ENCODE data around the gene JAZF1. TPM values are rescaled to one million over a fixed set of nuclear protein-coding genes. Genes with fewer than 3 reads are reported as not detected.

The JAZF1 gene
- total and polyA plus RNA-seq, 10 of the 15 experiments (the other 5 are each of a cell fraction or from before 2014, with no cell fraction given), result 0.04 to 0.82 (median 0.15) TPM; not detected in 3

DNA sequence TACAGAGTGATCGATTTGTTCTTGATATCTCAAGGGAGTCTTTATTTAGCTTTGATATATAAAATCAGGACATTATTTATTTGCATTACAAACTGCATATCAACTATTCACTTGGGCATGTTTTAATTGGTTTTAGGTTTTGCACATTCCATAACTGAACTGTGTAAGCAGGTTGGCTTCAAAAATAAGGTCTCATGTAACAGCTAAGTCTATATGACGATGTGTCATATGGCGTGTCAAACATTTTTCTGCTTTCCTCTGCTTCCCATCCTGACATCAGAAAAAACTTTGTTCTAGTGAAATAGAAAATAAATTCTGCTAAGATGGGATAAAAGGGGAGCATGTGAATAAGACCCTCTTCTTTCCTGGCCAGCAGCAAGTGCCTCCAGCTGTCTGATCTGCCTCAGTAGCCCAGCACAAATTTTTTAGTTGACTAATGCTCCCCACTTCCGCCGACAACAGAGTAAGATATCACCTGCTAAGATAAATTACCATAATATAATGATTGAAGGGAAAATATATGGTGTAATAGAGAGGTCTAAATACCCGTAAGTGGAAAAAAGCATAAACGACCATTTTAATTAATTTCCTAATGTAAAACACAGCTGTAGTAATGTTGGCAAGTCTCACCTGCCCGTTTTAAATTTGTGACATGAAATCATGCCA is 260.2 kb downstream of the JAZF1 start:
- DNase-seq (ENCODE audit: low read depth, low spot score), result no peak
- intact Hi-C loops (cut with micrococcal nuclease; ENCODE audit: unreplicated experiment) (loop anchor here (5.0 kb wide), 3 partner anchors 78 to 343 kb away; no protein-coding TSS in a partner anchor), in situ Hi-C loops (cut with MboI) (loop anchor here (5.0 kb wide), 1 partner anchor 718 kb away; the partner anchor contains the start of gene HOXA13)
- SMC1A ChIA-PET (ENCODE audit: uncharacterized antibody, unreplicated experiment), result interaction anchor here (0.5 to 5.0 kb wide), 37 partner anchors 8 to 1238 kb away, joined by 3 to 47 read pairs (median 3); no protein-coding TSS in a partner anchor
- H3K36me3 ChIP-seq (ENCODE audit: control insufficient read depth in 2 of 2, insufficient read depth in 2 of 2, low read length in 1 of 2), result no peaks in the 10 kb centered on the region
- no peaks in the 10 kb centered on the region for H3K9me3 ChIP-seq (replicated peaks; ENCODE audit: control insufficient read depth, insufficient read depth, low read length)
- no peak overlapping the region for H3K4me2 ChIP-seq (ENCODE audit: control insufficient read depth, insufficient read depth)
- RAD21 ChIA-PET (ENCODE audit: unreplicated experiment), result interaction anchor here (0.7 to 5.0 kb wide), 17 partner anchors 14 to 1552 kb away, joined by 3 to 70 read pairs (median 4); no protein-coding TSS in a partner anchor
- no peak overlapping the region for H3K4me3 ChIP-seq
- TF ChIP-seq PAX8 (IDR thresholded peaks at IDR 0.05), result no peak
- TF ChIP-seq ZNF622 (IDR thresholded peaks at IDR 0.05), result no peak
- TF ChIP-seq IRF4 (IDR thresholded peaks at IDR 0.05; ENCODE audit: low read depth, low read length), result no peak
- TF ChIP-seq, protein P1, sequence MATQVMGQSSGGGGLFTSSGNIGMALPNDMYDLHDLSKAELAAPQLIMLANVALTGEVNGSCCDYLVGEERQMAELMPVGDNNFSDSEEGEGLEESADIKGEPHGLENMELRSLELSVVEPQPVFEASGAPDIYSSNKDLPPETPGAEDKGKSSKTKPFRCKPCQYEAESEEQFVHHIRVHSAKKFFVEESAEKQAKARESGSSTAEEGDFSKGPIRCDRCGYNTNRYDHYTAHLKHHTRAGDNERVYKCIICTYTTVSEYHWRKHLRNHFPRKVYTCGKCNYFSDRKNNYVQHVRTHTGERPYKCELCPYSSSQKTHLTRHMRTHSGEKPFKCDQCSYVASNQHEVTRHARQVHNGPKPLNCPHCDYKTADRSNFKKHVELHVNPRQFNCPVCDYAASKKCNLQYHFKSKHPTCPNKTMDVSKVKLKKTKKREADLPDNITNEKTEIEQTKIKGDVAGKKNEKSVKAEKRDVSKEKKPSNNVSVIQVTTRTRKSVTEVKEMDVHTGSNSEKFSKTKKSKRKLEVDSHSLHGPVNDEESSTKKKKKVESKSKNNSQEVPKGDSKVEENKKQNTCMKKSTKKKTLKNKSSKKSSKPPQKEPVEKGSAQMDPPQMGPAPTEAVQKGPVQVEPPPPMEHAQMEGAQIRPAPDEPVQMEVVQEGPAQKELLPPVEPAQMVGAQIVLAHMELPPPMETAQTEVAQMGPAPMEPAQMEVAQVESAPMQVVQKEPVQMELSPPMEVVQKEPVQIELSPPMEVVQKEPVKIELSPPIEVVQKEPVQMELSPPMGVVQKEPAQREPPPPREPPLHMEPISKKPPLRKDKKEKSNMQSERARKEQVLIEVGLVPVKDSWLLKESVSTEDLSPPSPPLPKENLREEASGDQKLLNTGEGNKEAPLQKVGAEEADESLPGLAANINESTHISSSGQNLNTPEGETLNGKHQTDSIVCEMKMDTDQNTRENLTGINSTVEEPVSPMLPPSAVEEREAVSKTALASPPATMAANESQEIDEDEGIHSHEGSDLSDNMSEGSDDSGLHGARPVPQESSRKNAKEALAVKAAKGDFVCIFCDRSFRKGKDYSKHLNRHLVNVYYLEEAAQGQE (IDR thresholded peaks at IDR 0.05; ENCODE audit: low read depth, low read length), result no peak
- TF ChIP-seq CBX5 (IDR thresholded peaks at IDR 0.05; ENCODE audit: low read depth), result no peak
- TF ChIP-seq, protein P2, sequence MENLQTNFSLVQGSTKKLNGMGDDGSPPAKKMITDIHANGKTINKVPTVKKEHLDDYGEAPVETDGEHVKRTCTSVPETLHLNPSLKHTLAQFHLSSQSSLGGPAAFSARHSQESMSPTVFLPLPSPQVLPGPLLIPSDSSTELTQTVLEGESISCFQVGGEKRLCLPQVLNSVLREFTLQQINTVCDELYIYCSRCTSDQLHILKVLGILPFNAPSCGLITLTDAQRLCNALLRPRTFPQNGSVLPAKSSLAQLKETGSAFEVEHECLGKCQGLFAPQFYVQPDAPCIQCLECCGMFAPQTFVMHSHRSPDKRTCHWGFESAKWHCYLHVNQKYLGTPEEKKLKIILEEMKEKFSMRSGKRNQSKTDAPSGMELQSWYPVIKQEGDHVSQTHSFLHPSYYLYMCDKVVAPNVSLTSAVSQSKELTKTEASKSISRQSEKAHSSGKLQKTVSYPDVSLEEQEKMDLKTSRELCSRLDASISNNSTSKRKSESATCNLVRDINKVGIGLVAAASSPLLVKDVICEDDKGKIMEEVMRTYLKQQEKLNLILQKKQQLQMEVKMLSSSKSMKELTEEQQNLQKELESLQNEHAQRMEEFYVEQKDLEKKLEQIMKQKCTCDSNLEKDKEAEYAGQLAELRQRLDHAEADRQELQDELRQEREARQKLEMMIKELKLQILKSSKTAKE (IDR thresholded peaks at IDR 0.05; ENCODE audit: low read depth, poor library complexity, severe bottlenecking), result no peak
- TF ChIP-seq RBBP5 (conservative IDR thresholded peaks at IDR 0.05), result no peak
- TF ChIP-seq POLR2A (IDR thresholded peaks at IDR 0.05; ENCODE audit: low read depth, low read length), result no peak
- TF ChIP-seq TCF12 (IDR thresholded peaks at IDR 0.05; ENCODE audit: low read depth, low read length), result no peak
- TF ChIP-seq SMAD1 (IDR thresholded peaks at IDR 0.05; ENCODE audit: low read depth, partially characterized antibody), result no peak
- TF ChIP-seq CEBPZ (IDR thresholded peaks at IDR 0.05; ENCODE audit: low read depth, low read length), result no peak
- no peak for TF ChIP-seq EED (IDR thresholded peaks at IDR 0.05; ENCODE audit: low read depth)
- no peak for TF ChIP-seq FOXK2 (IDR thresholded peaks at IDR 0.05)
- no peak overlapping the region for H3K9ac ChIP-seq (ENCODE audit: control insufficient read depth, insufficient read depth, low read length)
- H4K20me1 ChIP-seq (ENCODE audit: control insufficient read depth, insufficient read depth), result no peaks in the 10 kb centered on the region
- no peaks in the 10 kb centered on the region for H3K27me3 ChIP-seq (replicated peaks in 1 of 2; ENCODE audit: control insufficient read depth in 2 of 2, insufficient read depth in 2 of 2, low read length in 1 of 2)
- peaks cover 7% of the 10 kb centered on the region for H3K4me1 ChIP-seq (ENCODE audit: control insufficient read depth, insufficient read depth, low read length)
- WGBS (ENCODE audit: insufficient coverage, insufficient replicate concordance, low lambda C conversion rate, missing lambda C conversion rate), result 45% methylated on average over 8 of the region's 8 CpGs
- FAIRE-seq, result no peak
- POLR2A ChIA-PET, result interaction anchor here (0.5 kb wide), 1 partner anchor 950 kb away, joined by 3 read pairs; no protein-coding TSS in a partner anchor
- BruUV-seq (replicated peaks), result no TSS peak
- no peak for ATAC-seq
- no peaks in the 10 kb centered on the region for H3K79me2 ChIP-seq (ENCODE audit: control insufficient read depth, insufficient read depth, low read length)
- no peak overlapping the region for H3K27ac ChIP-seq (ENCODE audit: control insufficient read depth, insufficient read depth)
- H2AFZ ChIP-seq (ENCODE audit: control insufficient read depth, low read depth, low read length), result no peak overlapping the region
- CTCF ChIA-PET, result interaction anchor here (0.6 to 5.0 kb wide), 45 partner anchors 9 to 1006 kb away, joined by 3 to 93 read pairs (median 4); no protein-coding TSS in a partner anchor
